GM18907 (cell line): Measurements from ENCODE around the gene PMCH.
"Not testable (repeated sequence)": the region's sequence is repeated elsewhere in the genome, so short reads cannot be mapped to it uniquely, and the experiment has no call there.

ENCODE experiments used
- ATAC-seq: cut with Tn5 transposase; IDR thresholded peaks from one replicate; pipeline ENCODE4 v1.9.1; 2021; ENCODE audit warnings: mild to moderate bottlenecking, moderate library complexity; ENCODE audit not compliant: unreplicated experiment

Gene PMCH

DNA sequence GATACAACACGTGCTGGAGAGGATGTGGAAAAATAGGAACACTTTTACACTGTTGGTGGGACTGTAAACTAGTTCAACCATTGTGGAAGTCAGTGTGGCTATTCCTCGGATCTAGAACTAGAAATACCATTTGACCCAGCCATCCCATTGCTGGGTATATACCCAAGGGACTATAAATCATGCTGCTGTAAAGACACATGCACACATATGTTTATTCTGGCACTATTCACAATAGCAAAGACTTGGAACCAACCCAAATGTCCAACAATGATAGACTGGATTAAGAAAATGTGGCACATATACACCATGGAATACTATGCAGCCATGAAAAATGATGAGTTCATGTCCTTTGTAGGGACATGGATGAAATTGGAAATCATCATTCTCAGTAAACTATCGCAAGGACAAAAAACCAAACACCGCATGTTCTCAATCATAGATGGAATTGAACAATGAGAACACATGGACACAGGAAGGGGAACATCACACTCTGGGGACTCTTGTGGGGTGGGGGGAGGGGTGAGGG is 50.5 kb downstream of the PMCH start:
- ATAC-seq: not testable (repeated sequence)
